Measurements from ENCODE around the gene PPARG.

- TF ChIP-seq CTCF (IDR thresholded peaks at IDR 0.05; ENCODE audit: poor library complexity) = no peak
- no peak for TF ChIP-seq EZH2 (IDR thresholded peaks at IDR 0.05; ENCODE audit: borderline replicate concordance)
These were observed 29.0 kb downstream of the PPARG start for GRCh38 chr3:12317914-12318313.

All from hepatocyte (in vitro differentiated cells).